SJCRH30 (cell line): ENCODE measurements around the gene ERN1. TPM values are rescaled to one million over a fixed set of nuclear protein-coding genes. Genes with fewer than 3 reads are reported as not detected.

Experiments used
- DNase-seq, 2 experiments: peaks; one replicate each; pipeline ENCODE4 v3.0.0-alpha.2; 2015 to 2020
- H3K27ac ChIP-seq: fragments of 250-450 bp; sonication (Bioruptor Pico); 2 replicates; pipeline ENCODE4 v1.5.1; 2020; ENCODE audit warnings: mild to moderate bottlenecking, moderate library complexity
- H3K27me3 ChIP-seq: fragments of 250-450 bp; sonication (Bioruptor Pico); 2 replicates; pipeline ENCODE4 v1.5.1; 2020; ENCODE audit warnings: mild to moderate bottlenecking, moderate library complexity
- H3K36me3 ChIP-seq: fragments of 250-450 bp; sonication (Bioruptor Pico); 2 replicates; pipeline ENCODE4 v1.5.1; 2020; ENCODE audit warnings: mild to moderate bottlenecking, moderate library complexity
- H3K4me1 ChIP-seq: fragments of 250-450 bp; sonication (Bioruptor Pico); 2 replicates; pipeline ENCODE4 v1.5.1; 2020; ENCODE audit warnings: mild to moderate bottlenecking, moderate library complexity
- H3K4me3 ChIP-seq: fragments of 250-450 bp; sonication (Bioruptor Pico); 2 replicates; pipeline ENCODE4 v1.5.1; 2020; ENCODE audit warnings: mild to moderate bottlenecking, moderate library complexity
- H3K9me3 ChIP-seq: fragments of 250-450 bp; sonication (Bioruptor Pico); replicated peaks from 2 replicates; pipeline ENCODE4 v1.5.1; 2020; ENCODE audit warnings: mild to moderate bottlenecking, moderate library complexity
- total RNA-seq: library from RNA; depleted of rRNA; stranded (reverse); fragments of >200 nt; shearing (Covaris generic); gene quantifications from 2 replicates; pipeline ENCODE4 v1.2.3, GENCODE V29; 2014

ERN1 gene
- total RNA-seq, 1 experiment from 2014 or later = 2.2 TPM

- Histone ChIP-seq H3K27me3 (no peaks in the 10 kb centered on the region), H3K4me1 (no peaks in the 10 kb centered on the region), H3K27ac (no peak overlapping the region), H3K36me3 (no peaks in the 10 kb centered on the region), H3K9me3 (no peaks in the 10 kb centered on the region), H3K4me3 (no peak overlapping the region)
- peak in 1 of 2 experiments; percentile 12 for DNase-seq
Observed at GRCh38 chr17:64117981-64118979, 11.7 kb downstream of the ERN1 start.

DNA sequence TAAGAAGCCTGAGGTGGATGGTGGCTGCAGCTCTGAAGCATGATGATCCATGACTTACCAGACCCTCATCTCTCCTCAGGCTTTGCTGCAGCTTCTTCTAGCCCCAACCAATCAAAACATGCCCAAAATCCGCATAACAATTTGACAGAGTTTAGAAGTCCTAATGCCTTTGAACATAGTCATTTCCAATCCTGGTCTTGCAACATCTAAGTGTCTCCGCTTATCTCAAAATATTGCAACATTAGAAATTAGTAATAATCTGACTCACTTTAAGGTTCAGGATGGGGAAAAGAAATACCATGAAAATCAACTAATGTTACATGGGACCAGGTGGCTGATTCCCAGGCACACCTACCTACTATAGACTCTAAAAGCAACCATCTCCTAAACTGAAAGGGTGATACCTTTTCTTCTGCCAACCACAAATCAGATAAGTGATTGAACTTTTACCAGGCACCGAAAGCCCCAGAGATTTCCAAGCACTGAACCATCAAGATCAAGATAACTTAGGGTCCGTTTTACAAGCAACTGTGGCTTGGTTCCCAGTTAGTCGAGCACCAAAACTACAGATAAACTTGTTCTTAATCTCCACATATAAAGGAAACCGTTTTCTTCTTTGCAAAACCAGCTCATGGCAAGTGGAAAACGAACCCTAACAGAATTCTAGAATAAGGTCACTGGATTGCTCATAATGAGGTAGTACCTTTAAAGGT is 14.0 kb downstream of the ERN1 start:
- Histone ChIP-seq H3K27ac (no peak overlapping the region), H3K9me3 (no peaks in the 10 kb centered on the region), H3K4me1 (no peaks in the 10 kb centered on the region), H3K4me3 (no peak overlapping the region), H3K27me3 (no peaks in the 10 kb centered on the region), H3K36me3 (no peaks in the 10 kb centered on the region)
- no peak for DNase-seq

DNA sequence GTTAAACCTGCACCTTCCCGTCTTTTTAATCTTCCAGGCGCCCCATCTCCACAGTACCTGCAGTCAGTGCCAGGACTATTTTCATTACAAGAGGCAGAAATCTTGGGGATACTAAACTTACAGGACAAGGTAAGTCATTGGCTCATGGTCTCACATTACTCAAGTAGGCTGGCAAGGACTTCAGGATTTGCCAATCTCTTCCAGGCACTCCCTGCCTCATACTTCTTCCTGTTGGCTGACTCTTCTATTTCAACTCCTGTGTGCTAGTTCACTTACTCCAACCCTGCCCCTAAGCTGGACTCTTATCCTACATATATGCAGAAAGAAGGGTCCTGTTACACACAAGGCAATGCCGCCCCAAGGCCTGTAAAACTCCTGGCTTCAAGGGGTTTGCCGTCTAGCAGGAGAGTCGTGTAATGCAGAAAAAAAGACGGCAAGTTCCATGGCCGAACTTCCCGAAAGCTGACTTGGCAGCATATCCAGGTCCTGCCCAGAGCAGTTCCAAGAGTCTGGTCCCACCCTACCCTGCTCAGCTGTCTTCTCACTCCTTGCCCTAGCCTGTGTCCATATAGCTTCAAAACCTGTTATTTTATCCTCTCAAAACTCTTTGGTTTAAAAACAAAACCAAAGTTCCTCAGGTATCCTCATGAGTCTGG is 14.8 kb downstream of the ERN1 start:
- Histone ChIP-seq H3K27me3 (no peaks in the 10 kb centered on the region), H3K27ac (no peak overlapping the region), H3K9me3 (no peaks in the 10 kb centered on the region), H3K4me1 (no peaks in the 10 kb centered on the region), H3K4me3 (no peak overlapping the region), H3K36me3 (no peaks in the 10 kb centered on the region)
- DNase-seq = no peak

DNA sequence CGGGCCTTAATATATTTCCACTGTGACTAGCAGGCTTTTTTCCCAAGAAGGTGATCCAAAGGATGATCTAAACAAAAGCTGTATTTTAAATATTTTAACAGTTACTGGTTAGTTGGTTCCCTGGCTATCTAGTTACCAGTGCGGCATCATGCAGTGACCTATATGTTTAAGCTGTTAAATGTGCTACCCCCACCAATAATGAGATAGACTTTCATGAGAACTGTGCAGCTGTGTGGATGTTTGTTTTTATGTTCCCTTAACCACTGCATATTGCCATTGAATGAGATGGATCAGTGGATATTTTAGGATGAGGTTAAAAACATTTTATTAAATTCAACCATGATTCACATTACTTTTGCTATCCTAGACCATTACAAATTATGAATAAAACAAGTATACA is 16.9 kb downstream of the ERN1 start:
- H3K27me3 ChIP-seq = no peaks in the 10 kb centered on the region
- no peaks in the 10 kb centered on the region for H3K9me3 ChIP-seq
- DNase-seq = no peak
- H3K4me1 ChIP-seq = no peaks in the 10 kb centered on the region
- no peaks in the 10 kb centered on the region for H3K36me3 ChIP-seq
- H3K27ac ChIP-seq = no peak overlapping the region
- no peak overlapping the region for H3K4me3 ChIP-seq

- Histone ChIP-seq H3K27me3 (no peaks in the 10 kb centered on the region), H3K4me1 (no peaks in the 10 kb centered on the region), H3K9me3 (no peaks in the 10 kb centered on the region), H3K4me3 (no peak overlapping the region), H3K27ac (no peak overlapping the region), H3K36me3 (no peaks in the 10 kb centered on the region)
- no peak for DNase-seq
Observed at GRCh38 chr17:64111831-64112230, 18.1 kb downstream of the ERN1 start.

- no peak for DNase-seq
- no peak overlapping the region for H3K4me3 ChIP-seq
Observed at GRCh38 chr17:64110379-64111152, 19.4 kb downstream of the ERN1 start.

DNA sequence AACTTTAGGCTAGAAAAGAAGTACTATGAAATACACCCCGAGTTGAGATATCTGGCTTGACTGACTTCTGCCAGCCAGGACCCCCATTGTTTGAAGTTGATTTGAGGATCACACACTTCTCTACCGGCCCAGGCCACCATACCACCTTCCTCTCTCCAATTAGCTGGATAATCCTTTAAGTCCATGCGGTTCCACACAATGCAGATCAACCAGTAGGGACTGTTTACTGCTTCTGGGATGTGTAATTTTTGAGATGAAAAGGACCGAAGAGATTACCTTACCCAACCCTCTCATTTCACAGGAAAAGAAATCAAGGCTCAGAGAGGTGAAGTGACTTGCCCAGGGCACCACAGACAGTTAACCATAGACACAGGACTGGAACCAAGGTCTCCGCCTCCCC is 20.5 kb downstream of the ERN1 start:
- H3K4me1 ChIP-seq = no peaks in the 10 kb centered on the region
- H3K27ac ChIP-seq = no peak overlapping the region
- no peak overlapping the region for H3K4me3 ChIP-seq
- no peaks in the 10 kb centered on the region for H3K27me3 ChIP-seq
- no peaks in the 10 kb centered on the region for H3K36me3 ChIP-seq
- DNase-seq = no peak
- H3K9me3 ChIP-seq = no peaks in the 10 kb centered on the region

More at GRCh38 chr17:64110379-64111152, 19.4 kb downstream of the ERN1 start:
- Histone ChIP-seq H3K27ac (no peak overlapping the region), H3K4me1 (no peaks in the 10 kb centered on the region), H3K36me3 (no peaks in the 10 kb centered on the region), H3K9me3 (no peaks in the 10 kb centered on the region), H3K27me3 (no peaks in the 10 kb centered on the region)

GRCh38 chr17:64107500-64108236 is 22.3 kb downstream of the ERN1 start:
- H3K36me3 ChIP-seq = no peaks in the 10 kb centered on the region
- no peaks in the 10 kb centered on the region for H3K27me3 ChIP-seq
- no peaks in the 10 kb centered on the region for H3K4me1 ChIP-seq
- H3K27ac ChIP-seq = no peak overlapping the region
- H3K9me3 ChIP-seq = no peaks in the 10 kb centered on the region
- H3K4me3 ChIP-seq = no peak overlapping the region
- DNase-seq = no peak

GRCh38 chr17:64106918-64107317 is 23.0 kb downstream of the ERN1 start:
- Histone ChIP-seq H3K27me3 (no peaks in the 10 kb centered on the region), H3K9me3 (no peaks in the 10 kb centered on the region), H3K4me3 (no peak overlapping the region), H3K36me3 (no peaks in the 10 kb centered on the region), H3K27ac (no peak overlapping the region), H3K4me1 (no peaks in the 10 kb centered on the region)
- DNase-seq = no peak

GRCh38 chr17:64103391-64104364 is 26.3 kb downstream of the ERN1 start:
- Histone ChIP-seq H3K4me3 (no peak overlapping the region), H3K4me1 (no peaks in the 10 kb centered on the region), H3K9me3 (no peaks in the 10 kb centered on the region), H3K27me3 (no peaks in the 10 kb centered on the region), H3K27ac (no peak overlapping the region), H3K36me3 (no peaks in the 10 kb centered on the region)
- peak; percentile 34 to 58 for DNase-seq

DNA sequence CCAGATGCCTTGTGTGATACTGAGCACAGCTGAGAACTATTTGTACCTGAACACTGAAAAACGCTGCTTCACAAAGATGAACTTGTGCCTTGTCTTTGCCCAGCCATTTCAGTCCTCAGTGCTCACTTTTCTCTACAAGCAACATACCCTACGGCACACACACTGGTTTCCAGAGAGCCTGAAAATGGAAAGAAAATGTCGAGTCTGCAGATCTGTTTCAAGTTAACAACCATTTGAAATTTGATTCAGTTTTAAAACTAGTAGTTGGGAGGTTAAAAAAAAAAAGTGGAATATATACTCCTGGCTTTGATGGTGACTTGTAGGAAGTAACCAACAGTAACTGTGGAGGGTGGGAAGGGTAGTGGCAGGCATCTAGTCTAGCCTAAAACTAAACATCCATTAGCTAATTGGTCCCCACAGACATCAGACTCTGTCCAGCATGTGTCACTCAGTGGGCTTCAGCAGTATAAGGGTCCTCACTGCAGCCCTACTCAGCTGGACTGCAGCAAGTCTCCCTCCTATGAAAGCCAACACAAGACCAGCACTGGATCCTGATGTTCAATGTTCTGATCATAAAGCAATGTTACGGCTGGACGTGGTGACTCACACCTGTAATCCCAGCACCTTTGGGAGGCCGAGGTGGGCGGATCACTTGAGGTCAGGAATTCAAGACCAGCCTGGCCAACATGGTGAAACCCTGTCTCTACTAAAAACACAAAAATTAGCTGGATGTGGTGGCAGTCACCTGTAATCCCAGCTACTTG is 27.1 kb downstream of the ERN1 start:
- DNase-seq = no peak
- no peaks in the 10 kb centered on the region for H3K9me3 ChIP-seq
- H3K27me3 ChIP-seq = no peaks in the 10 kb centered on the region
- H3K4me1 ChIP-seq = no peaks in the 10 kb centered on the region
- H3K27ac ChIP-seq = no peak overlapping the region
- no peaks in the 10 kb centered on the region for H3K36me3 ChIP-seq
- H3K4me3 ChIP-seq = no peak overlapping the region

DNA sequence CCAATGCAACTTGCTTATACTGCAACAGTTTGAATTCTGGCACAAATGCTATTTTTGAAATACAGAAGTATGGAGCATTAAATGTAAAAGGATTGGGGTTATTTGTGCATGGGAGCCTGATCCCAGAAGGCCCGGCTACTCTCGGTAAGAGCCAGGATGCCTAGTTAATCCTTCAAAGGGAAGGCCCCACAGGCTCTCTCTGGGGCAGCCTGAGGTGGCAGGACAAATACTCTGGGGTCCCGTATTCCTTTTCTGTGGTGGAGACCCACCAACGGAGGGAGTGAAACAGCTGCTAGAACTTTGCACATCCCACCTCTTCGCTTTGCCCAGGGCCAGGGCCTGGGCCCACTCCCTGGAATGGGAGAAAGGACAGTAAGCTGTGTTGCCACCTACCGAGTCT is 30.4 kb downstream of the ERN1 start:
- no peaks in the 10 kb centered on the region for H3K9me3 ChIP-seq
- DNase-seq = no peak
- H3K27ac ChIP-seq = no peak overlapping the region
- H3K27me3 ChIP-seq = no peaks in the 10 kb centered on the region
- H3K4me1 ChIP-seq = peaks cover 9% of the 10 kb centered on the region
- no peak overlapping the region for H3K4me3 ChIP-seq
- no peaks in the 10 kb centered on the region for H3K36me3 ChIP-seq
